Mesenchymal stem cell (in vitro differentiated cells and primary cell): ENCODE data around the gene CLEC16A.

Experiments
- DNase-seq: peaks from one replicate; pipeline ENCODE4 v3.0.0-alpha.2; 2013
- H2AFZ ChIP-seq: one replicate; pipeline ENCODE4 v1.6.1; 2013; ENCODE audit warnings: low read depth, mild to moderate bottlenecking, control low read depth, inconsistent platforms, low read length, moderate library complexity
- H2AK5ac ChIP-seq: 2 replicates; pipeline ENCODE4 v1.6.1; 2013; ENCODE audit warnings: low read length, moderate library complexity, mild to moderate bottlenecking, inconsistent platforms; ENCODE audit not compliant: severe bottlenecking
- H2BK120ac ChIP-seq: one replicate; pipeline ENCODE4 v1.6.1; 2013; ENCODE audit warnings: low read depth, mild to moderate bottlenecking, inconsistent platforms, low read length, moderate library complexity
- H2BK12ac ChIP-seq, 2 experiments: one replicate each; pipeline ENCODE4 v1.6.1; 2013; ENCODE audit warnings: inconsistent platforms in 2 of 2, low read length in 2 of 2, mild to moderate bottlenecking in 2 of 2, moderate library complexity in 2 of 2, control low read depth in 1 of 2
- H2BK15ac ChIP-seq: one replicate; pipeline ENCODE4 v1.6.1; 2013; ENCODE audit warnings: mild to moderate bottlenecking, low read depth, inconsistent platforms; ENCODE audit not compliant: poor library complexity, severe bottlenecking
- H2BK5ac ChIP-seq: 2 replicates; pipeline ENCODE4 v1.6.1; 2013; ENCODE audit warnings: low read depth, mild to moderate bottlenecking, low read length, control low read depth, inconsistent platforms; ENCODE audit not compliant: poor library complexity, severe bottlenecking
- H3K14ac ChIP-seq, 2 experiments: one replicate each; pipeline ENCODE4 v1.6.1; 2013; ENCODE audit warnings: inconsistent platforms in 2 of 2, low read length in 2 of 2, control low read depth in 1 of 2, mild to moderate bottlenecking in 1 of 2, moderate library complexity in 1 of 2
- H3K18ac ChIP-seq, 2 experiments: one replicate each; pipeline ENCODE4 v1.6.1; 2013; ENCODE audit warnings: inconsistent platforms in 2 of 2, low read length in 2 of 2, control low read depth in 1 of 2, low read depth in 1 of 2, mild to moderate bottlenecking in 1 of 2
- H3K23ac ChIP-seq, 2 experiments: one replicate each; pipeline ENCODE4 v1.6.1; 2013; ENCODE audit warnings: inconsistent platforms in 2 of 2, low read length in 2 of 2, mild to moderate bottlenecking in 2 of 2, moderate library complexity in 2 of 2, control low read depth in 1 of 2
- H3K27ac ChIP-seq: 2 replicates; pipeline ENCODE4 v1.5.1; 2013; ENCODE audit warnings: mild to moderate bottlenecking, moderate library complexity, low read length, control low read depth, inconsistent platforms; ENCODE audit not compliant: poor library complexity, severe bottlenecking
- H3K27me3 ChIP-seq, 2 experiments: 2 replicates each; pipeline versions ENCODE4 v1.6.1 to v1.7.0; 2013; ENCODE audit warnings: low read length in 2 of 2, mild to moderate bottlenecking in 2 of 2, moderate library complexity in 2 of 2, control low read depth in 1 of 2, inconsistent platforms in 1 of 2; ENCODE audit not compliant: control insufficient read depth in 1 of 2, insufficient read depth in 1 of 2
- H3K36me3 ChIP-seq, 2 experiments: 2 replicates each; pipeline versions ENCODE4 v1.6.1 to v1.7.0; 2013; ENCODE audit warnings: low read length in 2 of 2, control low read depth in 1 of 2, inconsistent platforms in 1 of 2, low read depth in 1 of 2, mild to moderate bottlenecking in 1 of 2; ENCODE audit not compliant: insufficient read depth in 2 of 2, control insufficient read depth in 1 of 2
- H3K4ac ChIP-seq, 2 experiments: one replicate each; pipeline ENCODE4 v1.6.1; 2013; ENCODE audit warnings: inconsistent platforms in 2 of 2, low read length in 2 of 2, mild to moderate bottlenecking in 2 of 2, moderate library complexity in 2 of 2, control low read depth in 1 of 2, low read depth in 1 of 2
- H3K4me1 ChIP-seq: 2 replicates; pipeline ENCODE4 v1.6.1; 2013; ENCODE audit warnings: low read depth, low read length, control low read depth; ENCODE audit not compliant: control insufficient read depth, insufficient read depth
- H3K4me2 ChIP-seq: 2 replicates; pipeline ENCODE4 v1.6.1; 2013; ENCODE audit warnings: low read length, mild to moderate bottlenecking, inconsistent platforms; ENCODE audit not compliant: poor library complexity, severe bottlenecking
- H3K4me3 ChIP-seq, 2 experiments: 2 replicates each; pipeline versions ENCODE4 v1.5.1 to v1.7.0; 2013; ENCODE audit warnings: low read length in 2 of 2, mild to moderate bottlenecking in 2 of 2, control low read depth in 1 of 2, low read depth in 1 of 2; ENCODE audit not compliant: insufficient read depth in 1 of 2
- H3K79me1 ChIP-seq: replicated peaks from 2 replicates; pipeline ENCODE4 v1.6.1; 2013; ENCODE audit warnings: mild to moderate bottlenecking, control low read depth, low read length, inconsistent platforms; ENCODE audit not compliant: poor library complexity, severe bottlenecking
- H3K9ac ChIP-seq: 2 replicates; pipeline ENCODE4 v1.7.0; 2013; ENCODE audit warnings: mild to moderate bottlenecking, low read length, moderate library complexity
- H3K9me3 ChIP-seq: 2 replicates; pipeline ENCODE4 v1.7.0; 2013; ENCODE audit warnings: mild to moderate bottlenecking, low read length; ENCODE audit not compliant: control insufficient read depth
- H4K8ac ChIP-seq: one replicate; pipeline ENCODE4 v1.6.1; 2013; ENCODE audit warnings: inconsistent platforms, mild to moderate bottlenecking, low read length, moderate library complexity
- H4K91ac ChIP-seq: one replicate; pipeline ENCODE4 v1.6.1; 2013; ENCODE audit warnings: mild to moderate bottlenecking, low read length, inconsistent platforms
- WGBS: methylation state at CpG from one replicate; pipeline ENCODE4 v1.1.7; 2013; ENCODE audit warnings: mixed read lengths; 5-methylcytosine and 5-hydroxymethylcytosine counted together

CLEC16A gene

GRCh38 chr16:10999300-10999699 lies 54.9 kb downstream of the CLEC16A start:
- DNase-seq = no peak
- no peak overlapping the region for H3K14ac ChIP-seq
- no peak overlapping the region for H2BK15ac ChIP-seq
- no peak overlapping the region for H4K91ac ChIP-seq
- no peak overlapping the region for H2AFZ ChIP-seq
- no peak overlapping the region for H3K23ac ChIP-seq
- no peak overlapping the region for H4K8ac ChIP-seq
- H3K4me1 ChIP-seq = peaks cover 3% of the 10 kb centered on the region
- H3K27me3 ChIP-seq = no peaks in the 10 kb centered on the region
- H3K9ac ChIP-seq = no peak overlapping the region
- H3K4ac ChIP-seq = no peak overlapping the region
- H3K36me3 ChIP-seq = peaks cover 27 to 48% of the 10 kb centered on the region in 2 experiments
- H3K4me2 ChIP-seq = no peak overlapping the region
- 97% methylated on average over 2 of the region's 3 CpGs for WGBS
- H2BK12ac ChIP-seq = no peak overlapping the region
- H3K79me1 ChIP-seq = peaks cover 30% of the 10 kb centered on the region
- no peaks in the 10 kb centered on the region for H3K9me3 ChIP-seq
- no peak overlapping the region for H3K4me3 ChIP-seq
- H2AK5ac ChIP-seq = no peak overlapping the region
- no peak overlapping the region for H3K27ac ChIP-seq
- no peak overlapping the region for H2BK120ac ChIP-seq
- H3K18ac ChIP-seq = no peak overlapping the region
- no peak overlapping the region for H2BK5ac ChIP-seq

GRCh38 chr16:11001611-11002010 lies 57.2 kb downstream of the CLEC16A start:
- Histone ChIP-seq H3K14ac (no peak overlapping the region), H4K91ac (no peak overlapping the region)
- WGBS = 89% methylated on average over 7 of the region's 7 CpGs

GRCh38 chr16:11003141-11003540 lies 58.8 kb downstream of the CLEC16A start:
- Histone ChIP-seq H3K18ac (no peak overlapping the region), H3K9ac (no peak overlapping the region), H2BK12ac (no peak overlapping the region), H3K23ac (no peak overlapping the region), H3K27me3 (no peaks in the 10 kb centered on the region), H2AFZ (no peak overlapping the region), H3K4me1 (peaks cover 7% of the 10 kb centered on the region), H3K79me1 (peaks cover 24% of the 10 kb centered on the region), H2AK5ac (no peak overlapping the region), H3K14ac (no peak overlapping the region), H2BK120ac (no peak overlapping the region), H3K4me2 (no peak overlapping the region), H3K4me3 (no peak overlapping the region), H3K27ac (no peak overlapping the region), H2BK5ac (no peak overlapping the region), H2BK15ac (no peak overlapping the region), H3K36me3 (peaks cover 9 to 32% of the 10 kb centered on the region in 2 experiments), H3K9me3 (no peaks in the 10 kb centered on the region), H4K91ac (peak overlapping the region; percentile 30), H4K8ac (no peak overlapping the region), H3K4ac (peak overlapping the region in 1 of 2 experiments; percentile 13)
- 97% methylated on average over 15 of the region's 16 CpGs for WGBS
- DNase-seq = no peak

More at GRCh38 chr16:11001611-11002010, 57.2 kb downstream of the CLEC16A start:
- Histone ChIP-seq H3K27me3 (no peaks in the 10 kb centered on the region), H2AFZ (no peak overlapping the region), H2AK5ac (no peak overlapping the region), H3K79me1 (peaks cover 21% of the 10 kb centered on the region), H2BK15ac (no peak overlapping the region), H3K18ac (no peak overlapping the region), H2BK120ac (no peak overlapping the region), H2BK12ac (no peak overlapping the region), H4K8ac (no peak overlapping the region), H3K4me1 (peaks cover 7% of the 10 kb centered on the region), H3K23ac (no peak overlapping the region), H3K4me2 (no peak overlapping the region), H3K27ac (no peak overlapping the region), H3K4me3 (no peak overlapping the region), H3K9me3 (no peaks in the 10 kb centered on the region), H3K36me3 (peaks cover 17 to 32% of the 10 kb centered on the region in 2 experiments), H3K9ac (no peak overlapping the region), H3K4ac (no peak overlapping the region), H2BK5ac (no peak overlapping the region)
- DNase-seq = no peak

- Histone ChIP-seq H3K27me3 (no peaks in the 10 kb centered on the region), H3K79me1 (peaks cover 27% of the 10 kb centered on the region), H2AK5ac (no peak overlapping the region), H3K9ac (peak overlapping the region; percentile 74), H2BK15ac (no peak overlapping the region), H2BK5ac (no peak overlapping the region), H3K4ac (no peak overlapping the region), H4K8ac (no peak overlapping the region), H3K4me3 (no peak overlapping the region), H3K4me2 (no peak overlapping the region), H3K23ac (no peak overlapping the region), H4K91ac (no peak overlapping the region), H3K27ac (no peak overlapping the region), H2BK12ac (no peak overlapping the region), H3K18ac (peak overlapping the region in 1 of 2 experiments; percentile 42), H3K14ac (no peak overlapping the region), H3K36me3 (peaks cover 9 to 29% of the 10 kb centered on the region in 2 experiments), H2AFZ (no peak overlapping the region), H2BK120ac (no peak overlapping the region), H3K9me3 (no peaks in the 10 kb centered on the region), H3K4me1 (peaks cover 7% of the 10 kb centered on the region)
- no peak for DNase-seq
- WGBS = 94% methylated on average over 4 of the region's 4 CpGs
These were observed 60.0 kb downstream of the CLEC16A start for GRCh38 chr16:11004351-11004750.
